GM18508 (cell line): Measurements from ENCODE around the gene PLEKHG4B.

Source experiments
- ATAC-seq: cut with Tn5 transposase; IDR thresholded peaks from one replicate; pipeline ENCODE4 v1.9.1; 2021; ENCODE audit warnings: moderate number of reproducible peaks; ENCODE audit not compliant: insufficient read depth, unreplicated experiment

The PLEKHG4B gene

DNA sequence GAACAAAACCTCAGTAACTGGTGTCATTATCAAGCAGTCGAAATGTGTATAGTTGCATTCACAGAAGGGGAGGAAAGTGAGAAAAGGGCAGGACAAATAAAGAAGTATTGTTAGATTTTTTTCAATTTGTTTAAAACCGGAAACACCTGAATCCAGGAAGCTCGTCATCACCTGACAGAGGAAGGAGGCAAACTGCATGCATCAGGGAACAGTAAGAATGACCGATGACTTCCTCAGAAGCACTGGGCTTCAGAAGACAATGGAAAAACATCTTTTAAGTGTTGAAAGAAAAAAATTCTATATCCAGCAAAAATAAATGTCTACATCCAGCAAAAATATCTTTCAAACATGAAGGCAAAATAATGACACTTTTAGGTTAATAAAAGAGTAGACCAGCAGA is 29.5 kb downstream of the PLEKHG4B start:
- ATAC-seq, result no peak

DNA sequence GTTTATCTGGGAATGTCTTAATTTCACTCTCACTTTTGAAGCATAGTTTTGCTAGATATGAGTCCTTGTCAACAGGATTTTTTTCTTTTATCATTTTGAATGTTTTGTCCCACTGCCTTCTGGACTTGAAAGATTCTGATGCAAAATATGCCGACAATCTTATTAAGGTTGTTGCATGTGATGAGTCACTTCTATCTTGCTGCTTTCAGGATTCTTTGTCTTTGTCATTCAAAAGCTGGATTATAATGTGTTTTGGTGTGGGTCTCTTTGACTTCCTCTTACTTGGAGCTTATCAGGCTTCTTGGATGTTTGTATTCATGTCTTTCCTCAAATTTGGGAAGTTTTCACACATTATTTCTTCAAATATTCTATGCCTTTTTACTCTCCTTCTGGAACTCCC is 33.8 kb downstream of the PLEKHG4B start:
- ATAC-seq, result no peak

DNA sequence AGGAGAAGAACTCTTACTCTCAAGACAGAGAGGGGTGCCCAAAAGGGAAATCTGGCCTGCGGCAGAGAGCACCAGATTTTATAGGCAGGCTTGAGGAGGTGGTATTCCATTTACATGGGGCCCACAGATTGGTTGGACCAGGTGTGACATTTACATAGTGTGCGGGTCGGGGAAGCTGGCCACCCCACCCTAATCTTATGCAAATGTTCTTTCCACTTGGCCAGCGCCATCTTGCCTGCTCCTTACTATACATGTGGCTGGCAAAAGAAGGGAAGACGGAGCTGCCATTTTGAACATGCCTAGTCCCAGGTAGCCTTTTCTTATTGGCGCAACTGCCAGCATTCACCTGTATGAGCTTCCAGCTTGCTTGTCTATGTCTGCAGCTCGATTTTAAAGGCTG is 34.8 kb downstream of the PLEKHG4B start:
- no peak for ATAC-seq

GRCh38 chr5:127886-128285 is 35.9 kb downstream of the PLEKHG4B start:
- no peak for ATAC-seq

DNA sequence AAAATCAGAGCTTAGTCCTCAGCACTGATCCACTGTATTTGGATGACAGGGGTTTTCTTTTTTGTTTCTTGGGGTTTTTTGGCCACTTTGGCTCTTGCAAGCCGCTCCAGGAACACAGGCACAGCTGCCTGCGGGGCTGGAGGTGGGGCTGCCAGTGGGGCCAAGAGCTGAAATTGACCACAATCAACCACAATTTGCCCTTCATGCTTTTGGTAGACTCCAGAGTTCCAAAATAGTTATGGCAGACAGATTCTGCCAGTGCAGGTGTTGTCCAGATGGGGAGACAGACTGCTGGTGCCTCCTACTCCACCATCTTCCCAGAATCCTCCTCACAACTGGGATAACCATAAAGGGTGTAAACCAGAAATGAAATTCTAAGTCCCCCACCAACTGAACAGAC is 36.5 kb downstream of the PLEKHG4B start:
- no peak for ATAC-seq

DNA sequence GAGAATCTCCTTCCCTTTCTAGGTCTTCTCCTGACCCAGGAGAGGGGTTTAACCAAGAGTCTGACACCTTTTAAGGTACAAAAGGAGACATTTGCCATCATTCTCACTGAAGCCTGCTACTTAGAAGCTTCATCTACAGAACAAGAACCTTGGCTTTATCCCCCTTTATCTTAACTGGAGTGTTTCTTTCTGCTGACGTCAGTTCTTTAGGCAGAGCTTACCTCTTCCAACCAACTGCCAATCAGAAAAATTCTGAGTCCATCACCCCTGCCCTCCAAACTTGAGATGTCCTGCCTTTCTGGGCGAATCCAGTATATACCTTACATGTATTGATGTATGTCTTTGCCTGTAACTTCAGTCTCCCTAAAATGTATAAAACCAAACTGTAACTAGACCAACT is 37.2 kb downstream of the PLEKHG4B start:
- ATAC-seq, result no peak

GRCh38 chr5:129820-130219 is 37.9 kb downstream of the PLEKHG4B start:
- ATAC-seq, result no peak

GRCh38 chr5:130601-131131 is 38.7 kb downstream of the PLEKHG4B start:
- no peak for ATAC-seq

GRCh38 chr5:136901-137300 is 44.9 kb downstream of the PLEKHG4B start:
- no peak for ATAC-seq

GRCh38 chr5:137741-138140 is 45.8 kb downstream of the PLEKHG4B start:
- no peak for ATAC-seq

GRCh38 chr5:138936-139335 is 47.0 kb downstream of the PLEKHG4B start:
- ATAC-seq, result no peak

DNA sequence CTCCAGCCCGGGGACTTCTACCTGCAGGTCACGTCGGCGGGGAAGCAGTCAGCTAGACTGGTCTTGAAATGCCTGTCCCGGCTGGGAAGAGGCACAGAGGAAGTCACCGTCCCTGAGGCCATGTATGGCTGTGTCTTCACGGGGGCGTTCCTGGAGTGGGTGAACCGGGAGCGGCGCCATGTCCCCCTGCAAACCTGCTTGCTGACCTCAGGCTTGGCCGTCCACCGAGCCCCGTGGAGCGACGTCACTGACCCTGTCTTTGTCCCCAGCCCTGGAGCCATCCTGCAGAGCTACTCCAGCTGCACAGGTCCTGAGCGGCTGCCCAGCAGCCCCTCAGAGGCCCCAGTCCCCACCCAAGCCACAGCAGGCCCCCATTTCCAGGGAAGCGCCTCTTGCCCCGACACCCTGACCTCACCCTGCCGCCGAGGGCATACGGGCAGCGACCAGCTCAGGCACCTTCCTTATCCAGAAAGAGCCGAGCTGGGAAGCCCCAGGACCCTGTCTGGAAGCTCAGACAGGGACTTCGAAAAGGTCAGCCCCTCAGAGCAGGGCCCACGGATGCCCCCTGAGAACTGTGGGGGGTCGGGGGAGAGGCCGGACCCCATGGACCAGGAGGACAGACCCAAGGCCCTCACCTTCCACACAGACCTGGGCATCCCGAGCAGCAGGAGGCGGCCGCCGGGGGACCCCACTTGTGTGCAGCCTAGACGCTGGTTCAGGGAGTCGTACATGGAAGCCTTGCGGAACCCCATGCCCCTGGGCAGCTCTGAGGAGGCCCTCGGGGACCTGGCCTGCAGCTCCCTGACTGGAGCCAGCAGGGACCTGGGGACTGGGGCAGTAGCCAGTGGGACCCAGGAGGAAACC is 47.8 kb downstream of the PLEKHG4B start:
- ATAC-seq, result no peak

- no peak for ATAC-seq
Measured at GRCh38 chr5:140443-140829, 48.5 kb downstream of the PLEKHG4B start.

GRCh38 chr5:141211-141610 is 49.2 kb downstream of the PLEKHG4B start:
- no peak for ATAC-seq

- no peak for ATAC-seq
Measured at GRCh38 chr5:141761-142160, 49.8 kb downstream of the PLEKHG4B start.

GRCh38 chr5:142246-142810 is 50.4 kb downstream of the PLEKHG4B start:
- ATAC-seq, result no peak

DNA sequence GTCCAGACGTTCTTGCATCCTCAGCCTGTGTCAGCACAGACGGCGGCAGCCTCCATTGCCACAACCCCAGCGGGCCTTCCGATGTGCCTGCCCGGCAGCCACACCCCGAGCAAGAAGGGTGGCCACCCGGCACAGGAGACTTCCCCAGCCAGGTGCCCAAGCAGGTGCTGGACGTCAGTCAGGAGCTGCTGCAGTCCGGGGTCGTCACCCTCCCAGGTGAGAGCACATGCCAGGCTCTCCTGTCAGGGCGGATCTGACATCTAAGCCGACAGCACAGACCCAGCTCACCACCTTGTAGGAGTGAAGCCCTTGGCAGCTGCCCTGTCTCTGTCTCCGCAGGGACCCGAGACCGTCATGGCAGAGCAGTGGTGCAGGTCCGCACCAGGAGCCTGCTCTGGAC is 51.1 kb downstream of the PLEKHG4B start:
- no peak for ATAC-seq

DNA sequence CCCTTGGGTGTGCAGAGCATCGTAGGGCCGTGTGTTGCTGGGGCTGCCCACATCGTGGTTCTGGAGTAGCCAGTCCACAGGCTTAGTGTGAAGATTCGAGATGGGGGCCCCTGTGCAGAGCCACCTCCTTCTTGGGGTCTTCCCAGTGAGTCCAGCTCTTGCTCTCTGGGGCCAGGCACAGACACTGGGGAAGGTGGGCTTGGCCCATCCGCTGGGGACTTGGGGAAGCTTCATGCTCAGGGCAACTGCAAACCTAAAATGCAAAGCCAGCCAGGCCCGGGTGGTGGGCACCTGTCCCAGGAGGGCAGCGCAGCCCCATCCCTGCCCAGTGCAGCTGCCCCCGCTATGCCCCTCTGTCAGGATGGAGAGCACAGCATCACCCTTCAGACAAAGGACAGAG is 53.0 kb downstream of the PLEKHG4B start:
- ATAC-seq, result no peak

- no peak for ATAC-seq
Measured at GRCh38 chr5:145585-146323, 53.8 kb downstream of the PLEKHG4B start.

- no peak for ATAC-seq
Measured at GRCh38 chr5:147751-148150, 55.8 kb downstream of the PLEKHG4B start.
